C4-2B (cell line): ENCODE data around the gene ANKRD44.

Experiments used
- H3K27ac ChIP-seq: fragments of 450-650 bp; 2 replicates; pipeline ENCODE4 v1.5.1; 2017
- ZFX ChIP-seq: fragments of 450-650 bp; IDR thresholded peaks from 2 replicates; pipeline ENCODE4 v1.6.1; 2017
- TF ChIP-seq, protein P1 (sequence below): fragments of 450-650 bp; conservative IDR thresholded peaks from 2 replicates; pipeline ENCODE4 v1.5.1; 2017; ENCODE audit warnings: mild to moderate bottlenecking

Gene ANKRD44

DNA sequence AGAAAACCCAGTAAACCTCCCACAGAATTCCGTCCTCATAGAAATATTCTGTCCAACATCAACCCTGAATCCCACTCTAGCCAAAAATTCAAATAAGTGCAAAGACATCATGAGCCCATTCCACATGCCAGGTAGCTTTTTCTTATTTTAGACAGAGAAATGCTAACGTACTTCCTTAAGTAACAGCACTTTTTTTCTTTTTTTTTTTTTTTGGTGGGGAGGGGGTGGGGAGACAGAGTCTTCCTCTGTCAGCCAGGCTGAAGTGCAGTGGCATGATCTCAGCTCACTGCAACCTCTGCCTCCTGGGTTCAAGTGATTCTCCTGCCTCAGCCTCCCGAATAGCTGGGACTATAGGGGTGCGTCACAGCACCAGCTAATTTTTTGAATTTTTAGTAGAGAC is 45.5 kb downstream of the ANKRD44 start:
- H3K27ac ChIP-seq = no peak overlapping the region
- TF ChIP-seq, protein P1, sequence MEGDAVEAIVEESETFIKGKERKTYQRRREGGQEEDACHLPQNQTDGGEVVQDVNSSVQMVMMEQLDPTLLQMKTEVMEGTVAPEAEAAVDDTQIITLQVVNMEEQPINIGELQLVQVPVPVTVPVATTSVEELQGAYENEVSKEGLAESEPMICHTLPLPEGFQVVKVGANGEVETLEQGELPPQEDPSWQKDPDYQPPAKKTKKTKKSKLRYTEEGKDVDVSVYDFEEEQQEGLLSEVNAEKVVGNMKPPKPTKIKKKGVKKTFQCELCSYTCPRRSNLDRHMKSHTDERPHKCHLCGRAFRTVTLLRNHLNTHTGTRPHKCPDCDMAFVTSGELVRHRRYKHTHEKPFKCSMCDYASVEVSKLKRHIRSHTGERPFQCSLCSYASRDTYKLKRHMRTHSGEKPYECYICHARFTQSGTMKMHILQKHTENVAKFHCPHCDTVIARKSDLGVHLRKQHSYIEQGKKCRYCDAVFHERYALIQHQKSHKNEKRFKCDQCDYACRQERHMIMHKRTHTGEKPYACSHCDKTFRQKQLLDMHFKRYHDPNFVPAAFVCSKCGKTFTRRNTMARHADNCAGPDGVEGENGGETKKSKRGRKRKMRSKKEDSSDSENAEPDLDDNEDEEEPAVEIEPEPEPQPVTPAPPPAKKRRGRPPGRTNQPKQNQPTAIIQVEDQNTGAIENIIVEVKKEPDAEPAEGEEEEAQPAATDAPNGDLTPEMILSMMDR = no peak
- no peak for TF ChIP-seq ZFX

DNA sequence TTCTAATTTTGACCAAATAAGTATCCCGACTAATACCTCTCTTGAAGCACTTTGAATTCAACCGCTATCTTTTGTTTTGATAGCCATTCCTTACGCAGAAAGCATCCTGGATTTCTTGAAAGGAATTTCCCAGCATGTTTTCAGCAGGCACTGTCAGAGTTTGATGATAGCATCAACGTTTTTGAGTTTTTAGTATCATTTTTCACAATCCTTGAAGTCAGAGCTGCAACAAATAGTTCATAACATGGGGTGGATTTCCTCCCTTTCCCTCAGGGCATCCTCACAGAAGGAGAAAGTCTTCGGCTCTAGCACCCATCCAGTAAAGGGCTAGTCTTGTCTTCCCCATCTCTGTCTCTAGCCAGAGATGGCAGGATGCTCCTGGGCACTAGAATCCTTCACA is 46.2 kb downstream of the ANKRD44 start:
- no peak overlapping the region for H3K27ac ChIP-seq
- TF ChIP-seq ZFX = no peak
- TF ChIP-seq, protein P1 = no peak

DNA sequence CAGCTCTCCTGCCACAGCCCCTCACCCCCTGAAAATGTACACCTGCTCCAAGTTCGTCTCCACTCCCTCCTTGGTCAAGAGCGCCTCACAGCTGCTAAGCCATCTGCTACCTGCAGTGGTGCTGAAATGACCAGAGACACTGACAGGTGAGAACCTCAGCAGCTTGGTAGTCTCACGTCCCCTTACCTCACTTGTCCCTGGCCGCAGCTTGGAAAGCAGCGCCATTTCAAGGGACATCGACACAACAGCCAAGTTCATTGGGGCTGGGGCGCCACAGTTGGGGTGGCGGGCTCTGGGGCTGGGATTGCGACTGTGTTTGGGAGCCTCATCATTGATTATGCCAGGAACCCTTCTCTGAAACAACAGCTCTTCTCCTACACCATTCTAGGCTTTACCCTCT is 47.5 kb downstream of the ANKRD44 start:
- TF ChIP-seq, protein P1 = no peak
- no peak for TF ChIP-seq ZFX
- H3K27ac ChIP-seq = no peak overlapping the region

DNA sequence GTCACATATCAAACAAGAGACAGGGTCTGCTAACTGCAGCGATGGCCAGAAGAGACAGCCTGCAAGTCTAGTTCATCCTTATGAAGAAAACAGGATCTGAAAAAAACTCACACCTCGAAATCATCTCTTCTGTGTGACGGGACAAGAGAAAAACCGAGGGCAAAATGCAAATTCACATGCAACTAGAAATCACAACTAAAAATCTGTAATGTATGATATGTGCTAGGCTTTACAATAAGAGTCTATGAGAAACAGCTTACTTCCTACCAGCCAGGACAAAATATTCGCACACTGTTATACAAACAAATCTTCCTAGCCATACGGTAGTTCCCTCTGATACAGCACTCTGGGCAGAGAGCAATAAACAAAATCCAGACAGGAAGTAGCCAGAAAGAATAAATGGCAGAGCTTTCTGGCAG is 48.8 kb downstream of the ANKRD44 start:
- no peak overlapping the region for H3K27ac ChIP-seq
- TF ChIP-seq ZFX = no peak
- TF ChIP-seq, protein P1 = no peak

DNA sequence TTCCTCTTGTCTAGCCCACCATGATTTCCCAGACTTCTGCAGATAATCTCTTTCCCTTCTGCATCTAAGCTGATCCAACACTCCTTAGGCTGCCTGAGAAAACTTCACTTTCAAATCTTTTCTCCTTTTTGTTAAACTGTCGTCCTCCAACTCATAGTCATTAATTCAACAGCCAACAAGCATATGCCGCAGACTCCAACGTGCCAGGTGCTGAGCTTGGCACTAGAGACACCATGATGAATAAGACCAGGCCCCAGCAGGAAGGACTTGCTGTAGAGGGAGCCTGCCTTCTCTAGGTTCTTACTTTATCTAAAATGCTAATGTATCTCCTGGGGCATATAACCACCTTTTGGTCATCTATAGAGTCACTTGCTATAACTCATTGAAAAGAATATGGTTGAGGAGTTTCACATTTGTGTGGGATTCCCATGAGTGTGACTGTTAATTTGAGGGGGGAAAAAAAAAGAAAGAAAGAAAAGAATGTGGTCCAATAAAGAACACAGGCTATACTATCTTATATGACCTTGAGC is 51.0 kb downstream of the ANKRD44 start:
- TF ChIP-seq ZFX = no peak
- TF ChIP-seq, protein P1 = no peak
- no peak overlapping the region for H3K27ac ChIP-seq

DNA sequence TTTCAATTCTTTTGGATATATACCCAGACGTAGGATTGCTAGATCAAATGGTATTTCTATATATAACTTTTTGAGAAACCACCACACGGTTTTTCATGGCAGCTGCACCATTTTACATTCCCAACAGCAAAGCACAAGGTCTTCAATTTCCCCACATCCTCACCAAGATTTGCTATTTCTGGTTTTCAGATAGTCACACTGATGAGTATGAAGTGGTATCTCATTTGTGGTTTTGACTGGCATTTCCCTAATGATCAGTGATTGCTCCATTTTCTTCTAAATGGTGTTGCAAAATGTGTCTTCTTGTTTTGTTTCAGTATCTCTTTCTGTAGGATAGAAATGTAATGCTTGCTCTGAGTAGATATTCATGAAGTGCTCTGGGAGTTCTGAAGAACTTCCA is 52.0 kb downstream of the ANKRD44 start:
- TF ChIP-seq, protein P1 = no peak
- TF ChIP-seq ZFX = no peak
- H3K27ac ChIP-seq = no peak overlapping the region

DNA sequence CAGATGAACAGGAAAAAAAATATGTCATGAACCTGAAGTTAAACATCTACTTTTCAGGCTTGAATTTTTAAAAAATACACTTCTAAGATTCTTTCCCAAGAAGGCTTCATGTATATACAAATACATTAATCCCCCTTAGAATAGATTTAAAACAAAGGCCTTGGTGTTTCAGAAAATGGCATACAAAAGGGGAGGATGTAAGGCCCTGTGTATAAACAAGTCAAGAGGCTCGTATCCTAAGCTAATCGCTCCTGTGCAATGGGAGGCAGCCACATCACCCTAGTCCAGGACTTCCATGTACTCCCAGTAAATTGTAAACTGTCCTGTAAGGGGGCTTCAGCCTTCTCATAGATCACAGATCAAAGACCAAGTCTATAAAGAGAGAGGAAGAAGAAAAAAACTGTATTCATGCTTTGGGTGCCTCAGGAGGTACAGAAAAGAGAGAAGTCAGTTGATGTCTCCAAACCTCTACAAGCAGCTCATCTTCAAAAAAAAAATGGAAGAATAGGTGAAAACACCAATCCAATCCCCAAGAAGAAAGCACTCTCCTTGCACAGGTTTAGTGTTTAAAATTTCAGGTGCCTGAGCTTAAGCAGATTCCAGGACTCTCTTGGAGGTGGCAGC is 53.9 kb downstream of the ANKRD44 start:
- H3K27ac ChIP-seq = no peak overlapping the region
- TF ChIP-seq ZFX = no peak
- TF ChIP-seq, protein P1 = no peak
